HT1080 (cell line): Measurements from ENCODE around the gene UQCC5. TPM values are rescaled to one million over a fixed set of nuclear protein-coding genes. Genes with fewer than 3 reads are reported as not detected.
A peak's percentile ranks its signal among the peaks of the same experiment; 100 is the strongest.

Experiments used
- DNase-seq: peaks from one replicate; pipeline ENCODE4 v3.0.0-alpha.2; 2015; ENCODE audit warnings: low read depth
- total RNA-seq: library from RNA; depleted of rRNA; stranded (reverse); fragments of >200 nt; shearing (Covaris generic); gene quantifications from 2 replicates; pipeline ENCODE4 v1.2.3, GENCODE V29; 2014

The UQCC5 gene
- total RNA-seq, 1 experiment from 2014 or later, result 18.4 TPM

- DNase-seq, result no peak
These were observed 32.5 kb upstream of the UQCC5 start for GRCh38 chr3:52503788-52504424.

GRCh38 chr3:52504977-52505376, 31.4 kb upstream of the UQCC5 start:
- no peak for DNase-seq

- no peak for DNase-seq
These were observed 30.0 kb upstream of the UQCC5 start for GRCh38 chr3:52506266-52506966.

GRCh38 chr3:52507359-52507758, 29.0 kb upstream of the UQCC5 start:
- peak; percentile 94 for DNase-seq

- DNase-seq, result no peak
These were observed 26.6 kb upstream of the UQCC5 start for GRCh38 chr3:52509753-52510328.

- no peak for DNase-seq
These were observed 24.9 kb upstream of the UQCC5 start for GRCh38 chr3:52511509-52511908.

- DNase-seq, result no peak
These were observed 24.3 kb upstream of the UQCC5 start for GRCh38 chr3:52512105-52512504.

GRCh38 chr3:52512727-52513126, 23.7 kb upstream of the UQCC5 start:
- DNase-seq, result no peak

- no peak for DNase-seq
These were observed 23.1 kb upstream of the UQCC5 start for GRCh38 chr3:52513281-52513680.

- no peak for DNase-seq
These were observed 21.8 kb upstream of the UQCC5 start for GRCh38 chr3:52514576-52514975.

GRCh38 chr3:52515192-52515591, 21.2 kb upstream of the UQCC5 start:
- DNase-seq, result no peak

- DNase-seq, result no peak
These were observed 19.8 kb upstream of the UQCC5 start for GRCh38 chr3:52516509-52517195.

- no peak for DNase-seq
These were observed 18.3 kb upstream of the UQCC5 start for GRCh38 chr3:52517796-52518722.

- no peak for DNase-seq
These were observed 17.5 kb upstream of the UQCC5 start for GRCh38 chr3:52518723-52519444.

GRCh38 chr3:52519445-52520140, 16.8 kb upstream of the UQCC5 start:
- no peak for DNase-seq

GRCh38 chr3:52520141-52520667, 16.2 kb upstream of the UQCC5 start:
- DNase-seq, result no peak

GRCh38 chr3:52520716-52521487, 15.5 kb upstream of the UQCC5 start:
- DNase-seq, result no peak

- no peak for DNase-seq
These were observed 14.9 kb upstream of the UQCC5 start for GRCh38 chr3:52521488-52521824.
